H1 (cell line): ENCODE data around the gene LRP1. TPM values are rescaled to one million over a fixed set of nuclear protein-coding genes. Genes with fewer than 3 reads are reported as not detected.
A peak's percentile ranks its signal among the peaks of the same experiment; 100 is the strongest.

Experiments
- ASH2L ChIP-seq: fragments of 200-600, 300-600 bp; sonication (generic); IDR thresholded peaks from one replicate; pipeline ENCODE4 v1.7.1; 2017; ENCODE audit warnings: low read length
- BACH1 ChIP-seq: IDR thresholded peaks from 2 replicates; pipeline ENCODE4 v1.6.1; 2012; ENCODE audit warnings: low read length, improper control_type of control experiment
- BCL11A ChIP-seq, 2 experiments: IDR thresholded peaks; one replicate each; pipeline ENCODE4 v1.6.1; 2011; ENCODE audit warnings: low read depth in 2 of 2, low read length in 2 of 2, mild to moderate bottlenecking in 2 of 2
- CEBPB ChIP-seq: IDR thresholded peaks from 2 replicates; pipeline ENCODE4 v1.6.1; 2012; ENCODE audit warnings: low read depth, low read length
- CTBP2 ChIP-seq: IDR thresholded peaks from 2 replicates; pipeline ENCODE4 v1.7.0; 2011; ENCODE audit warnings: borderline replicate concordance, mild to moderate bottlenecking, moderate library complexity, mixed read lengths, low read length; ENCODE audit not compliant: insufficient read depth, insufficient read length
- GTF2F1 ChIP-seq: IDR thresholded peaks from 2 replicates; pipeline ENCODE4 v1.6.1; 2012; ENCODE audit warnings: low read depth, low read length, improper control_type of control experiment, borderline replicate concordance
- HDAC2 ChIP-seq, 2 experiments: fragments of 300-600 bp in 1 of 2; sonication (generic) in 1 of 2; IDR thresholded peaks; 2 replicates each; pipeline ENCODE4 v1.6.1; 2011 to 2012; ENCODE audit warnings: low read depth in 2 of 2, low read length in 2 of 2, mild to moderate bottlenecking in 2 of 2, moderate library complexity in 2 of 2, borderline replicate concordance in 1 of 2, inconsistent platforms in 1 of 2
- HDAC6 ChIP-seq: IDR thresholded peaks from one replicate; pipeline ENCODE4 v1.7.1; 2012; ENCODE audit warnings: low read depth, mild to moderate bottlenecking, inconsistent platforms, low read length, moderate library complexity
- KDM1A ChIP-seq: fragments of 200-600, 300-600 bp; sonication (generic); IDR thresholded peaks from 2 replicates; pipeline ENCODE4 v1.7.1; 2016; ENCODE audit warnings: mild to moderate bottlenecking, low read length, borderline replicate concordance
- MAFK ChIP-seq: IDR thresholded peaks from 2 replicates; pipeline ENCODE4 v1.6.1; 2012; ENCODE audit warnings: low read depth, mild to moderate bottlenecking, improper control_type of control experiment, low read length
- PHF8 ChIP-seq: fragments of 200-600 bp; sonication (generic); conservative IDR thresholded peaks from 2 replicates; pipeline ENCODE4 v1.7.1; 2012; ENCODE audit warnings: low read depth, mild to moderate bottlenecking, inconsistent platforms, low read length, moderate library complexity
- POLR2A ChIP-seq, 2 experiments: IDR thresholded peaks; 1 replicate in 1 of 2; 2 replicates in 1 of 2; pipeline ENCODE4 v1.6.1; 2011; ENCODE audit warnings: low read depth in 2 of 2, low read length in 2 of 2, mild to moderate bottlenecking in 2 of 2; ENCODE audit errors: control extremely low read depth in 1 of 2
- POLR2AphosphoS5 ChIP-seq: IDR thresholded peaks from 2 replicates; pipeline ENCODE4 v1.6.1; 2011; ENCODE audit warnings: low read depth, low read length
- POU5F1 ChIP-seq: IDR thresholded peaks from 2 replicates; pipeline ENCODE4 v1.6.1; 2011; ENCODE audit warnings: low read depth, mild to moderate bottlenecking, low read length, moderate library complexity
- RAD21 ChIP-seq, 2 experiments: IDR thresholded peaks in 1 of 2; conservative IDR thresholded peaks in 1 of 2; 2 replicates each; pipeline ENCODE4 v1.6.1; 2011; ENCODE audit warnings: low read depth in 2 of 2, low read length in 2 of 2, improper control_type of control experiment in 1 of 2, inconsistent platforms in 1 of 2, mild to moderate bottlenecking in 1 of 2, moderate library complexity in 1 of 2
- SAP30 ChIP-seq: fragments of 300-600 bp; sonication (generic); IDR thresholded peaks from 2 replicates; pipeline ENCODE4 v1.7.1; 2012; ENCODE audit warnings: low read length, moderate library complexity, mild to moderate bottlenecking, inconsistent platforms; ENCODE audit not compliant: insufficient read depth, insufficient replicate concordance
- SIX5 ChIP-seq: IDR thresholded peaks from 2 replicates; pipeline ENCODE4 v1.6.1; 2011; ENCODE audit warnings: mild to moderate bottlenecking, low read depth, low read length
- SP4 ChIP-seq: IDR thresholded peaks from 2 replicates; pipeline ENCODE4 v1.6.1; 2012; ENCODE audit warnings: low read length, inconsistent platforms
- SRF ChIP-seq: IDR thresholded peaks from 2 replicates; pipeline ENCODE4 v1.6.1; 2011; ENCODE audit warnings: mild to moderate bottlenecking, low read depth, low read length, moderate library complexity
- SUZ12 ChIP-seq: fragments of 200-600 bp; sonication (generic); IDR thresholded peaks from 2 replicates; pipeline ENCODE4 v1.6.1; 2012; ENCODE audit warnings: mild to moderate bottlenecking, inconsistent platforms, low read length, moderate library complexity, mixed read lengths
- TCF12 ChIP-seq: IDR thresholded peaks from 2 replicates; pipeline ENCODE4 v1.6.1; 2011; ENCODE audit warnings: low read depth, mild to moderate bottlenecking, low read length
- ZNF274 ChIP-seq: IDR thresholded peaks from 2 replicates; pipeline ENCODE4 v1.7.0; 2012; ENCODE audit warnings: low read length, borderline replicate concordance; ENCODE audit errors: extremely low read depth
- polyA plus RNA-seq, 7 experiments: library from polyadenylated mRNA; depleted of rRNA in 3 of 7; stranded (reverse) in 5 of 7; unstranded in 2 of 7; fragments of >200 nt in 5 of 7; fragments of 200-250 nt in 2 of 7; gene quantifications; 1 replicate in 5 of 7; 2 replicates in 1 of 7; 4 replicates in 1 of 7; pipeline versions ENCODE4 v1.2.1 to v1.2.3, GENCODE V29; 2011 to 2013; ENCODE audit warnings: missing spikeins in 2 of 7, mixed read lengths in 2 of 7
- total RNA-seq: library from RNA; stranded (reverse); fragmentation: NEBNext Ultra II Directional; extraction: Animal tissue kit (Norgen Biotek cat#: 25700); gene quantifications from 2 replicates; pipeline ENCODE4 v1.2.1, GENCODE V29; 2021
- TF ChIP-seq, protein P1 (sequence below): IDR thresholded peaks from 2 replicates; pipeline ENCODE4 v1.6.1; 2011; ENCODE audit warnings: low read length, improper control_type of control experiment

Gene LRP1
- total and polyA plus RNA-seq, 2 of the 8 experiments (the other 6 are each of a cell fraction or from before 2014, with no cell fraction given): 35.3 to 92.5 TPM

DNA sequence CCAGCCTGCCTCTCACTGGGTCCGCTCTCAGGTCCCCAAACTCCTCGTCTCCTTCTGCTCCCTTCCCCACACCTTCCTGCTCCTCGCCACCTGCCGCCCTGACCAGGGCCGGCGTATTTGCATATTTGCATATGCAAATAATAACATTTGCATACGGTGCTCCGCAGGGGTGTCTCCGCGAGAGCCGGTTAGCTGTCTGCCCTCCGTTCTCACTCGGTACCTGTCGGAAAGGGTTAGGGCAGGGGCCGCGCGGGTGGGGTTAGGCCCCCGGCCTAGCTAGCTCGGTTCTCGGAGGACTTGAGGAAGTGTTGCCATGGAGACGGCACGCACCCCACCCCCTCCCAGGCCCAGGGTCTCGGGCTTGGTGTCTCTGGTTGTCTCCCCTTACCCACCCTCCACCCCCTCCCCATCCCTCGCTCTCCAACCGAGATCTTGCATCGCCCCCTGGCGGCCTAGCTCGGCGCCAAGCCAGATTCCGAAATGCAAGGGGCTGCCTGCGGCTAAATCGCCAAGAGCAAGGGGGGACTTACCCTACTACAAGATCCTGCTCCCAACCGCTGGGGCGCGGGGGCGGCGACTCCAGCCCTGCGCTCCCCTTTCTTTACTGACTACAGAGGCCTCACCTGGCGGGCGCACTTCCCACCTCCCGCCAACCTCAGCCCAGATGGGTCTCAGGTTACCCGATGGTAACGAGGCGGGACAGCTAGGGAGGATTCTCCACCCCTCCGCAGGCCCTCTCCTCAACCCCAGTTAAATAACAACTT lies 114.6 kb downstream of the LRP1 start (continued):
- TF ChIP-seq CTBP2: no peak
- no peak for TF ChIP-seq CEBPB
- no peak for TF ChIP-seq SUZ12
- TF ChIP-seq POU5F1: peak; percentile 100
- TF ChIP-seq SRF: no peak
- TF ChIP-seq TCF12: no peak
- no peak for TF ChIP-seq BCL11A (IDR thresholded peaks at IDR 0.05; ENCODE audit: low read depth in 2 of 2, low read length in 2 of 2)
- peak; percentile 74; the same call in 1 of the 2 replicates for TF ChIP-seq KDM1A
- TF ChIP-seq SP4: no peak
- peak; percentile 69 to 76 for TF ChIP-seq RAD21 (IDR thresholded peaks at IDR 0.05 in 1 of 2, conservative IDR thresholded peaks at IDR 0.05 in 1 of 2; ENCODE audit: low read depth in 2 of 2, low read length in 2 of 2)
- no peak for TF ChIP-seq SAP30
- TF ChIP-seq HDAC2 (IDR thresholded peaks at IDR 0.05; ENCODE audit: borderline replicate concordance in 1 of 2, low read depth in 2 of 2, low read length in 2 of 2): no peak
- TF ChIP-seq BACH1: no peak
- no peak for TF ChIP-seq PHF8
- TF ChIP-seq POLR2A (IDR thresholded peaks at IDR 0.05; ENCODE audit: control extremely low read depth in 1 of 2, low read depth in 2 of 2, low read length in 2 of 2): no peak
- TF ChIP-seq ASH2L: peak; percentile 79
- TF ChIP-seq ZNF274: no peak
- TF ChIP-seq MAFK: peak; percentile 49; the same call in 1 of the 2 replicates
- TF ChIP-seq, protein P1, sequence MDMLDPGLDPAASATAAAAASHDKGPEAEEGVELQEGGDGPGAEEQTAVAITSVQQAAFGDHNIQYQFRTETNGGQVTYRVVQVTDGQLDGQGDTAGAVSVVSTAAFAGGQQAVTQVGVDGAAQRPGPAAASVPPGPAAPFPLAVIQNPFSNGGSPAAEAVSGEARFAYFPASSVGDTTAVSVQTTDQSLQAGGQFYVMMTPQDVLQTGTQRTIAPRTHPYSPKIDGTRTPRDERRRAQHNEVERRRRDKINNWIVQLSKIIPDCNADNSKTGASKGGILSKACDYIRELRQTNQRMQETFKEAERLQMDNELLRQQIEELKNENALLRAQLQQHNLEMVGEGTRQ: no peak
- TF ChIP-seq HDAC6: no peak
- TF ChIP-seq SIX5: no peak
- no peak for TF ChIP-seq GTF2F1
- TF ChIP-seq POLR2AphosphoS5: no peak
